PFSK-1 (cell line): ENCODE measurements around the gene SLC9A9.

Source experiments
- POLR2AphosphoS5 ChIP-seq: IDR thresholded peaks from 2 replicates; pipeline ENCODE4 v1.6.1; 2012; ENCODE audit warnings: low read depth, mild to moderate bottlenecking, control low read depth, low read length, moderate library complexity
- SIN3A ChIP-seq: IDR thresholded peaks from 2 replicates; pipeline ENCODE4 v1.6.1; 2012; ENCODE audit warnings: mild to moderate bottlenecking, low read length, moderate library complexity, borderline replicate concordance; ENCODE audit not compliant: insufficient read depth

GRCh38 chr3:143269741-143270140 is 578.5 kb downstream of the SLC9A9 start:
- TF ChIP-seq POLR2AphosphoS5 (no peak), SIN3A (no peak)
